PC-9 (cell line): Measurements from ENCODE around the gene FAM185A. TPM values are rescaled to one million over a fixed set of nuclear protein-coding genes. Genes with fewer than 3 reads are reported as not detected.

Source experiments
- BruUV-seq: library from RNA; stranded (reverse); fragments of 400-500 nt; replicated peaks from 2 replicates; lab custom pipeline; 2021; lab: Mats Ljungman, UMichigan
- CTCF ChIA-PET: fragments of 300-600 bp; sonication (Branson Sonifier 250); formaldehyde crosslinking; loops from one replicate; lab custom pipeline; 2022; ENCODE audit warnings: antibody characterized with exemption; lab: Charles Lee
- POLR2A ChIA-PET: fragments of 300-600 bp; sonication (Branson Sonifier 250); formaldehyde crosslinking; loops from one replicate; lab custom pipeline; 2022; ENCODE audit warnings: antibody characterized with exemption; ENCODE audit not compliant: unreplicated experiment; lab: Charles Lee
- DNase-seq, 2 experiments: peaks; one replicate each; pipeline versions ENCODE4 v3.0.0 to v3.0.0-alpha.2; 2015 to 2022; ENCODE audit warnings: mixed read lengths in 1 of 2
- H2AFZ ChIP-seq: fragments of 200-600 bp; sonication (generic); 2 replicates; pipeline ENCODE4 v1.8.1; 2017; ENCODE audit warnings: antibody characterized with exemption
- H3F3A ChIP-seq: fragments of 200-600 bp; sonication (generic); 2 replicates; pipeline ENCODE4 v1.8.1; 2017; ENCODE audit warnings: antibody characterized with exemption, mild to moderate bottlenecking, low read depth; ENCODE audit not compliant: insufficient read depth
- H3K27ac ChIP-seq: fragments of 200-600 bp; sonication (generic); 2 replicates; pipeline ENCODE4 v1.6.1; 2016; ENCODE audit warnings: mixed run types
- H3K27me3 ChIP-seq: fragments of 200-600 bp; sonication (generic); 2 replicates; pipeline ENCODE4 v1.6.1; 2016; ENCODE audit warnings: low read depth, mixed run types; ENCODE audit not compliant: insufficient read depth
- H3K36me3 ChIP-seq: fragments of 200-600 bp; sonication (generic); 2 replicates; pipeline ENCODE4 v1.6.1; 2016; ENCODE audit warnings: low read depth, mixed run types
- H3K4me1 ChIP-seq: fragments of 200-600 bp; sonication (generic); replicated peaks from 2 replicates; pipeline ENCODE4 v1.6.1; 2016; ENCODE audit warnings: mixed run types; ENCODE audit not compliant: insufficient read depth
- H3K4me2 ChIP-seq: fragments of 200-600 bp; sonication (generic); 2 replicates; pipeline ENCODE4 v1.6.1; 2017; ENCODE audit warnings: mixed run types
- H3K4me3 ChIP-seq: fragments of 200-600 bp; sonication (generic); 2 replicates; pipeline ENCODE4 v1.6.1; 2016; ENCODE audit warnings: mixed run types
- H3K79me2 ChIP-seq: fragments of 200-600 bp; sonication (generic); 2 replicates; pipeline ENCODE4 v1.6.1; 2017; ENCODE audit warnings: low read depth, mixed run types
- H3K9me2 ChIP-seq: fragments of 200-600 bp; sonication (generic); 2 replicates; pipeline ENCODE4 v1.8.1; 2017; ENCODE audit warnings: mild to moderate bottlenecking; ENCODE audit not compliant: insufficient read depth
- H3K9me3 ChIP-seq: fragments of 200-600 bp; sonication (generic); 2 replicates; pipeline ENCODE4 v1.8.1; 2016; ENCODE audit warnings: low read depth; ENCODE audit not compliant: insufficient read depth
- H4K20me1 ChIP-seq: fragments of 200-600 bp; sonication (generic); 2 replicates; pipeline ENCODE4 v1.8.1; 2017; ENCODE audit not compliant: insufficient read depth
- EZH2 ChIP-seq: fragments of 200-600 bp; sonication (generic); IDR thresholded peaks from 2 replicates; pipeline ENCODE4 v1.8.0; 2017; ENCODE audit warnings: antibody characterized with exemption, low read depth
- intact Hi-C: fragments of 100-400 bp; cut with micrococcal nuclease; formaldehyde crosslinking; loops from one replicate; pipeline ENCODE4 v1.10.0; 2022; ENCODE audit not compliant: unreplicated experiment
- total RNA-seq: library from RNA; stranded (reverse); gene quantifications from 2 replicates; pipeline ENCODE4 v1.2.3, GENCODE V29; 2021
- TF ChIP-seq, protein P1 (sequence below): fragments of 200-600 bp; sonication (generic); conservative IDR thresholded peaks from 2 replicates; pipeline ENCODE4 v1.6.1; 2017; ENCODE audit warnings: mixed run types, antibody characterized with exemption, mild to moderate bottlenecking, moderate library complexity

The FAM185A gene
- total RNA-seq, 1 experiment from 2014 or later, result 9.2 TPM

DNA sequence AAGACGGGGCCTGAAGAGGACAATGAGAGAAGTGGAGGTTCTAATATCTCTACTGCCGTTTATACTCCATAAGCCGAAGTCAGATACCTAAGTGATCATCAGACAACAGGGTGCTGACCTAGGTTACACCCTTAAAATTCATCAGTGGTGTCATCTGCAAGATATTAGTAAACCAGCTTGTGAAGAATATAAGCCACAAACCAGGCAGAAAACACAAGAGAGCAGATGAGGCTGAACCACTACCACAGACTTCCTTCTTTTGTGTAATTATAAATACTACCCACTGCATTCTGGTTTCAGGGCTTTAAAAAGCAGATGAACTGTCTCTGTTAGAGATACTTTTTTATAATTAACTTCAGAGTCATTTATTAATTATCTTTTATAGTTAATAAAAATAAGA, 95.1 kb downstream of the FAM185A start:
- H2AFZ ChIP-seq, result no peak overlapping the region
- no peaks in the 10 kb centered on the region for H3K27me3 ChIP-seq
- no TSS peak for BruUV-seq
- H3K27ac ChIP-seq, result no peak overlapping the region
- no peaks in the 10 kb centered on the region for H3K79me2 ChIP-seq
- no peaks in the 10 kb centered on the region for H3K9me2 ChIP-seq
- H3K4me2 ChIP-seq, result no peak overlapping the region
- TF ChIP-seq EZH2, result no peak
- TF ChIP-seq, protein P1, sequence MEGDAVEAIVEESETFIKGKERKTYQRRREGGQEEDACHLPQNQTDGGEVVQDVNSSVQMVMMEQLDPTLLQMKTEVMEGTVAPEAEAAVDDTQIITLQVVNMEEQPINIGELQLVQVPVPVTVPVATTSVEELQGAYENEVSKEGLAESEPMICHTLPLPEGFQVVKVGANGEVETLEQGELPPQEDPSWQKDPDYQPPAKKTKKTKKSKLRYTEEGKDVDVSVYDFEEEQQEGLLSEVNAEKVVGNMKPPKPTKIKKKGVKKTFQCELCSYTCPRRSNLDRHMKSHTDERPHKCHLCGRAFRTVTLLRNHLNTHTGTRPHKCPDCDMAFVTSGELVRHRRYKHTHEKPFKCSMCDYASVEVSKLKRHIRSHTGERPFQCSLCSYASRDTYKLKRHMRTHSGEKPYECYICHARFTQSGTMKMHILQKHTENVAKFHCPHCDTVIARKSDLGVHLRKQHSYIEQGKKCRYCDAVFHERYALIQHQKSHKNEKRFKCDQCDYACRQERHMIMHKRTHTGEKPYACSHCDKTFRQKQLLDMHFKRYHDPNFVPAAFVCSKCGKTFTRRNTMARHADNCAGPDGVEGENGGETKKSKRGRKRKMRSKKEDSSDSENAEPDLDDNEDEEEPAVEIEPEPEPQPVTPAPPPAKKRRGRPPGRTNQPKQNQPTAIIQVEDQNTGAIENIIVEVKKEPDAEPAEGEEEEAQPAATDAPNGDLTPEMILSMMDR, result no peak
- H3K9me3 ChIP-seq, result no peaks in the 10 kb centered on the region
- no peaks in the 10 kb centered on the region for H3K36me3 ChIP-seq
- DNase-seq, result no peak
- H3K4me3 ChIP-seq, result no peak overlapping the region
- CTCF ChIA-PET, result interaction anchor here (0.6 kb wide), 1 partner anchor 1422 kb away, joined by 19 read pairs; no protein-coding TSS in a partner anchor
- POLR2A ChIA-PET, result interaction anchor here (0.7 kb wide), 1 partner anchor 32 kb away, joined by 3 read pairs; no protein-coding TSS in a partner anchor
- H3K4me1 ChIP-seq, result no peaks in the 10 kb centered on the region
- intact Hi-C loops, result no loop called here
- no peaks in the 10 kb centered on the region for H3F3A ChIP-seq
- H4K20me1 ChIP-seq, result no peaks in the 10 kb centered on the region

DNA sequence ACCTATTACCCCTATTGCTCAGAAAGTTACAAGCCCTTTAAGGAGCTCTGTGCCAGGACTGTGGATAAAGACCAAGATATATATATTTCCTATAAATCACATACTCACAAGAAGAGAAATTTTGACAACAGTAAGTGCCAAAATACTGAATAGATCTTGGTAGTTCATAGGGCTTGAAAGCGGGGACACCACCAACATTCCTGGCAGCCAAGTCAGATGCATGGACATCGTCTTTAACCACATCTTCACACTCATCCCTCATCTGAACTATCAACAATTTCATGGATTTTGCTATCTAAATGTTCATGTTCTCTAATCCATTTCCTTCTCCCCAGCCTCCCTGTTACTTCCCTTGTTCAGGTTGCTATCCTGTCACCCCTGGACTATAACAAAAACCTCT, 96.5 kb downstream of the FAM185A start:
- Histone ChIP-seq H3K4me3 (no peak overlapping the region), H3K27me3 (no peaks in the 10 kb centered on the region), H3F3A (no peaks in the 10 kb centered on the region), H3K4me1 (no peaks in the 10 kb centered on the region), H2AFZ (no peak overlapping the region), H3K4me2 (no peak overlapping the region), H3K27ac (no peak overlapping the region), H3K79me2 (no peaks in the 10 kb centered on the region), H3K9me2 (no peaks in the 10 kb centered on the region), H4K20me1 (no peaks in the 10 kb centered on the region), H3K36me3 (no peaks in the 10 kb centered on the region), H3K9me3 (no peaks in the 10 kb centered on the region)
- POLR2A ChIA-PET, result no interaction called here
- no TSS peak for BruUV-seq
- CTCF ChIA-PET, result no interaction called here
- no peak for TF ChIP-seq EZH2
- TF ChIP-seq, protein P1, result no peak
- no peak for DNase-seq
- intact Hi-C loops, result no loop called here

DNA sequence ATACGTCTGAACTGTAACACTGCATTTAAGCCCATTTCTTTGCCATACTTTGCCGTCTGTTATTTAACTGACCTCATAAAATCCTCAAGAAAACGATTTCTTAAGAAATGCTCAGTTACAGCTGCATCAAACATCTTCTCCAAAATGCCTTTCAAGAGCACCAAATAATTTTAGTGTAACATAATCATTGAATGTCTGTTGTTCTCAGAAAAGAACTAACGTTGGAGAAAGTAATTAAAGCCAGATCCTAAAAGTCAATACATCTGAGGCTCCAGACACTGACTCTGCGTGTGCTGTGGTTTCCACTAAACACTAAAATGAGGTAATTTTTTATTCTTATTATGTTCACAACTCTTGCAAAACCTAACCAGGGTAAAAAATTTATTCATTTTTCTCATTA, 100.3 kb downstream of the FAM185A start:
- H2AFZ ChIP-seq, result no peak overlapping the region
- H3K9me3 ChIP-seq, result no peaks in the 10 kb centered on the region
- no peak overlapping the region for H3K4me3 ChIP-seq
- CTCF ChIA-PET, result no interaction called here
- H3K27ac ChIP-seq, result no peak overlapping the region
- no peaks in the 10 kb centered on the region for H4K20me1 ChIP-seq
- H3K79me2 ChIP-seq, result no peaks in the 10 kb centered on the region
- H3K27me3 ChIP-seq, result no peaks in the 10 kb centered on the region
- no TSS peak for BruUV-seq
- DNase-seq, result no peak
- H3K4me1 ChIP-seq, result no peaks in the 10 kb centered on the region
- no peaks in the 10 kb centered on the region for H3F3A ChIP-seq
- H3K4me2 ChIP-seq, result no peak overlapping the region
- intact Hi-C loops, result no loop called here
- no peaks in the 10 kb centered on the region for H3K36me3 ChIP-seq
- POLR2A ChIA-PET, result no interaction called here
- no peak for TF ChIP-seq EZH2
- TF ChIP-seq, protein P1, result no peak
- H3K9me2 ChIP-seq, result no peaks in the 10 kb centered on the region
